ENCODE data around the gene XPO6. TPM values are rescaled to one million over a fixed set of nuclear protein-coding genes. Genes with fewer than 3 reads are reported as not detected.

XPO6 gene
- 70.5 to 100 TPM (median 96.5 TPM) in 5 replicates for total RNA-seq (2022; extraction: Qiagen RNA extraction; ENCODE audit: low read depth)

GRCh38 chr16:28211758-28212531 is at the start of gene XPO6:
XPO6 (minus strand) TSS chr16:28211965; CDS start chr16:28211368, 597 bp downstream.

GRCh38 chr16:28063591-28064061 is 148.1 kb downstream of the XPO6 start, which contains the start of gene GSG1L:
GSG1L (minus strand) TSS chr16:28063714; CDS start chr16:28063424, 290 bp downstream.

Other genes with a start within 250 kb of the XPO6 start
- not detected in 5 replicates for gene GSG1L, start 148.3 kb downstream of the XPO6 start, total RNA-seq (2022; extraction: Qiagen RNA extraction; ENCODE audit: low read depth)
- gene SBK1, start 80.6 kb upstream of the XPO6 start, total RNA-seq (2022; extraction: Qiagen RNA extraction; ENCODE audit: low read depth), result 0.07 to 0.44 TPM (median 0.25 TPM) in 5 replicates
- 1.6 to 2.0 TPM (median 1.9 TPM) in 5 replicates for gene NPIPB6, start 151.5 kb upstream of the XPO6 start, total RNA-seq (2022; extraction: Qiagen RNA extraction; ENCODE audit: low read depth)
- 50.0 to 118 TPM (median 72.1 TPM) in 5 replicates for gene EIF3CL, start 191.9 kb upstream of the XPO6 start, total RNA-seq (2022; extraction: Qiagen RNA extraction; ENCODE audit: low read depth)